HUES6 (cell line): ENCODE results near the gene LHX3.

ENCODE experiments used
- H3K27ac ChIP-seq: 2 replicates; pipeline ENCODE4 v1.7.0; 2013; ENCODE audit warnings: low read depth, mild to moderate bottlenecking, low read length, inconsistent platforms
- H3K27me3 ChIP-seq: 2 replicates; pipeline ENCODE4 v1.6.1; 2013; ENCODE audit warnings: low read length; ENCODE audit not compliant: control insufficient read depth, insufficient read depth
- H3K36me3 ChIP-seq: 2 replicates; pipeline ENCODE4 v1.6.1; 2013; ENCODE audit warnings: low read length; ENCODE audit not compliant: control insufficient read depth, insufficient read depth
- H3K4me1 ChIP-seq: 2 replicates; pipeline ENCODE4 v1.6.1; 2013; ENCODE audit warnings: low read length; ENCODE audit not compliant: control insufficient read depth, insufficient read depth
- H3K4me3 ChIP-seq: 2 replicates; pipeline ENCODE4 v1.5.1; 2013; ENCODE audit warnings: low read depth, low read length
- H3K9ac ChIP-seq: one replicate; pipeline ENCODE4 v1.6.1; 2013; ENCODE audit warnings: mild to moderate bottlenecking, low read length
- H3K9me3 ChIP-seq: 2 replicates; pipeline ENCODE4 v1.6.1; 2013; ENCODE audit warnings: low read depth, low read length; ENCODE audit not compliant: control insufficient read depth, insufficient read depth

LHX3 gene

GRCh38 chr9:136196404-136197083 lies 8.4 kb downstream of the LHX3 start:
- H3K27ac ChIP-seq: no peak overlapping the region
- peaks cover 98% of the 10 kb centered on the region for H3K27me3 ChIP-seq
- no peak overlapping the region for H3K9ac ChIP-seq
- peaks cover 35% of the 10 kb centered on the region for H3K4me1 ChIP-seq
- peak overlapping the region; percentile 25; the same call in 1 of the 2 replicates for H3K4me3 ChIP-seq
- no peaks in the 10 kb centered on the region for H3K36me3 ChIP-seq
- no peaks in the 10 kb centered on the region for H3K9me3 ChIP-seq

- Histone ChIP-seq H3K9me3 (no peaks in the 10 kb centered on the region), H3K4me3 (0 out of 2 replicates have a peak overlapping the region, but pooled peaks have one; percentile 52), H3K36me3 (no peaks in the 10 kb centered on the region), H3K27me3 (peaks cover 97% of the 10 kb centered on the region), H3K4me1 (peaks cover 40% of the 10 kb centered on the region), H3K27ac (no peak overlapping the region), H3K9ac (no peak overlapping the region)
Measured at GRCh38 chr9:136194540-136194939, 10.4 kb downstream of the LHX3 start.

- H3K27ac ChIP-seq: no peak overlapping the region
- no peaks in the 10 kb centered on the region for H3K36me3 ChIP-seq
- no peak overlapping the region for H3K9ac ChIP-seq
- H3K9me3 ChIP-seq: no peaks in the 10 kb centered on the region
- peak overlapping the region; percentile 52 for H3K4me3 ChIP-seq
- peaks cover 43% of the 10 kb centered on the region for H3K4me1 ChIP-seq
- peaks cover 97% of the 10 kb centered on the region for H3K27me3 ChIP-seq
Measured at GRCh38 chr9:136193891-136194279, 11.0 kb downstream of the LHX3 start.

GRCh38 chr9:136193127-136193890 lies 11.6 kb downstream of the LHX3 start:
- Histone ChIP-seq H3K4me3 (peak overlapping the region; percentile 52), H3K4me1 (peaks cover 42% of the 10 kb centered on the region), H3K27me3 (peaks cover 91% of the 10 kb centered on the region), H3K36me3 (no peaks in the 10 kb centered on the region), H3K9me3 (no peaks in the 10 kb centered on the region), H3K27ac (no peak overlapping the region), H3K9ac (no peak overlapping the region)

GRCh38 chr9:136192289-136193126 lies 12.4 kb downstream of the LHX3 start:
- Histone ChIP-seq H3K27ac (no peak overlapping the region), H3K9ac (no peak overlapping the region), H3K4me1 (peaks cover 34% of the 10 kb centered on the region), H3K4me3 (peak overlapping the region; percentile 50), H3K27me3 (peaks cover 83% of the 10 kb centered on the region), H3K36me3 (no peaks in the 10 kb centered on the region), H3K9me3 (no peaks in the 10 kb centered on the region)

GRCh38 chr9:136191960-136192286 lies 13.0 kb downstream of the LHX3 start:
- Histone ChIP-seq H3K36me3 (no peaks in the 10 kb centered on the region), H3K27me3 (peaks cover 80% of the 10 kb centered on the region)

GRCh38 chr9:136191099-136191959 lies 13.6 kb downstream of the LHX3 start:
- Histone ChIP-seq H3K9me3 (no peaks in the 10 kb centered on the region), H3K27me3 (peaks cover 74% of the 10 kb centered on the region), H3K4me3 (no peak overlapping the region), H3K9ac (no peak overlapping the region), H3K4me1 (peaks cover 26% of the 10 kb centered on the region), H3K36me3 (no peaks in the 10 kb centered on the region), H3K27ac (no peak overlapping the region)

More at GRCh38 chr9:136191960-136192286, 13.0 kb downstream of the LHX3 start:
- no peaks in the 10 kb centered on the region for H3K9me3 ChIP-seq
- H3K4me3 ChIP-seq: no peak overlapping the region
- peaks cover 32% of the 10 kb centered on the region for H3K4me1 ChIP-seq
- H3K27ac ChIP-seq: no peak overlapping the region
- no peak overlapping the region for H3K9ac ChIP-seq

GRCh38 chr9:136190656-136191055 lies 14.3 kb downstream of the LHX3 start:
- H3K27me3 ChIP-seq: peaks cover 67% of the 10 kb centered on the region
- no peak overlapping the region for H3K27ac ChIP-seq
- no peak overlapping the region for H3K4me3 ChIP-seq
- H3K9ac ChIP-seq: no peak overlapping the region
- H3K4me1 ChIP-seq: peaks cover 20% of the 10 kb centered on the region
- no peaks in the 10 kb centered on the region for H3K9me3 ChIP-seq
- H3K36me3 ChIP-seq: no peaks in the 10 kb centered on the region

GRCh38 chr9:136190237-136190601 lies 14.7 kb downstream of the LHX3 start:
- H3K4me1 ChIP-seq: peaks cover 18% of the 10 kb centered on the region
- no peaks in the 10 kb centered on the region for H3K9me3 ChIP-seq
- no peak overlapping the region for H3K27ac ChIP-seq
- H3K27me3 ChIP-seq: peaks cover 63% of the 10 kb centered on the region
- H3K36me3 ChIP-seq: no peaks in the 10 kb centered on the region
- H3K9ac ChIP-seq: no peak overlapping the region
- H3K4me3 ChIP-seq: no peak overlapping the region

- Histone ChIP-seq H3K36me3 (no peaks in the 10 kb centered on the region), H3K9me3 (no peaks in the 10 kb centered on the region), H3K9ac (no peak overlapping the region), H3K4me3 (no peak overlapping the region), H3K4me1 (peaks cover 18% of the 10 kb centered on the region), H3K27me3 (peaks cover 60% of the 10 kb centered on the region), H3K27ac (no peak overlapping the region)
Measured at GRCh38 chr9:136189394-136190236, 15.3 kb downstream of the LHX3 start.
